HG02840 (cell line): ENCODE data around the gene SWT1.
A peak's percentile ranks its signal among the peaks of the same experiment; 100 is the strongest.
"Not testable (repeated sequence)": the region's sequence is repeated elsewhere in the genome, so short reads cannot be mapped to it uniquely, and the experiment has no call there.

Experiments
- ATAC-seq: cut with Tn5 transposase; IDR thresholded peaks from one replicate; pipeline ENCODE4 v1.9.1; 2021; ENCODE audit warnings: mild to moderate bottlenecking, moderate library complexity, moderate number of reproducible peaks; ENCODE audit not compliant: unreplicated experiment, low FRiP score

SWT1 gene

DNA sequence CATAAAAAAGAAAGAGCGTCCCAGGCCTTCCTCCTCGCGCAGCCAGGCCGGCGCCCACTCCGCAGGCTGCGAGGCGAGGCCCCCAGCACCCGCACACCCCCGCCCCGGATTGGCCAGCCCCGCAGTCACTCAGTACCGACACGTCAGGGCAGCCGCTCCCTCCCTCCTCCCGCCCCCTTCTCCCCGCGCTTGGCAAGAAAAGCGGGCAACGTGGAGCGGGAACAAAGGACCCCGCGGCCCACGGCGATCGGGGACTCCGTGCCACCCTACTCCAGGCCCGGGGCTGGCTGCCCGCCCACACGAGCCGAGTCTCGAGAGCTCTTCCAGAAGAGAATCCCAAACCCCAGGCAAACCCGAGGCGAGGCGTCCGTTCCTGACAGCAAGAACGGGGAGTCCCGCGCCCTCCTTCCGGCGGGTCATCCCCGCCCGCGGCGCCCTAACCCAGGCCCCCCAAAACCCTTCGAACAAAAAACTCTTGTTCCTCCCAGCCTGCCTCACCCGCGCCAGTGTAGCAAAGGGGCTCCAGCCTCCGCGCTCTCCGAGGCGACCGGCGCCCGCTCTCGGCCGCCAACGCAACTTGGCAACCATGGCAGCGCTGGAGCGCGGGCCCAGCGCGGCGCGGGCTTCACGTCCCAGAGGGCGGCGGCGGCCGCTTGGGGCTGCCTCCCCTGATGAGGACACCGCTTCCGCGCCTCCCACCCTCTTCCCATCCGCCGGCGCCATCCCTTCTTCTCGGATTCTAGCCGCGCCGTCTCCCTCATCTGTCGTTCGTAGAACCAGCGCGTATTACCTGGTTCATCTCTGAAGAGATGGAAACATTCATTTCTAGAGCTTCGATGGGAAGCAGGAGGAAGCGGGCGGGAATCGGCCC is 159.4 kb downstream of the SWT1 start:
- peak; percentile 45 for ATAC-seq

DNA sequence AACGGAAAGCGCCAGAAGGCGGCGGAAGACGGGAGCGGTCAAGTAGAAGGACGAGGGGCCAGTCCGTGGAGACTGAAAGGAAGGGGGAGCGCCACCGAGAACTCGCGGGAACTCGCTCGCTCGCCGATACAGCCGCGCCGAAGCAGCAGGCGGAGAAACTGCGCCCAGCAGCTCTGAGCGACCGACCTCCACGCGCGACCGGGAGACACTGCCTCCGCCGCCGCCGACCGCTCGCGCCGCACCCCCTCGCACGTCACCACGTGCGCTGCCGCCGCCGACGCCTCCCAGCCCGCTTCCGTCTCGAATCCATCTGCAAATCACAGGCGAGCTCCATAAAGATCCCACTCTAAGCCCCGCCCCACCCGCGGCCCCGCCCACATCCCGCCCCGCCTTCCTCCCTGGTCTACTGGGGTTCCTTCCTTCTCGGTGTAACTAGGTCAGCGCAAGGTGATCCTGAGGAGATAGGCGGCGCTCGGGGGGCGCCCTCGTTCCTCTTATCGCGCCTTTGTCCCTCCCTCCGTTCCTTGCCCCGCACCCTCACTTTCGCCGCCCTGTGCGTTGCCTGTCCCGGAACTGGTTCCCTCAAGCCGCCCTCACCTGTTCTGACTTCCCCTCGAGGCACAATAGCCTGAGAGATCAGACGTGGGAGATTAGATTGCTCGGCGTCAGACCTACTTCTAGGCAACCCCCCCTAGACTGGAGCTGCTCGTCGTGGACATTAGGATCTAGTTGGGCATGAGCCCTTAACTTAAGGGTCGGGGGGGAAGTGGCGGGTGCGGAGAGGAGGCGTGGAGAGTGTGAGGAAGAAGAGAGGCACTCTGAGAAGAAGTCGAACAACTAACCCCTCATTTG is 160.3 kb downstream of the SWT1 start, which contains the start of gene IVNS1ABP:
IVNS1ABP (minus strand) TSS at position 210 of the 852 bp plus-strand sequence. CDS start 7,750 bp downstream, outside the sequence.
- peak; percentile 76 for ATAC-seq

DNA sequence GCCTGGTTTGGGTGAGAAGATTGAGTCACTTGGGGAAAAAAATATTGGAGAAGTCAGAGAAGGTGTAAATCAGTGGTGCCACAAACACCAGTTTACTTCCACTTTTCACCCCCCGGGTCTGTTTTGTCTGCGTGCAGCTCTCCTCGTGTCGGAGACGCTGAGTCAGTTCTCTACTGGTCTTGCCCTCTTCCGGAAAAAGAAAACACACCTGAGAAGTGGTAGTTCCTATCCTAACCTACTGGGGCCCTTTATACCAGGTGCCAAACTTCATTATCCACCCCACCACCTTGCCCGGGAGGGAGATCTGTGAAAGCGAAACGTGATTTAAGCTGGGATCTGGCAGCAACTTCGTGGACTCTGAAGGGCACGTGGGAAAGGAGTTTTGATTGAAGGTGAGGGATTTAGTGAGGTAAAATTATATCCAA is 160.9 kb downstream of the SWT1 start:
- ATAC-seq = peak; percentile 40

DNA sequence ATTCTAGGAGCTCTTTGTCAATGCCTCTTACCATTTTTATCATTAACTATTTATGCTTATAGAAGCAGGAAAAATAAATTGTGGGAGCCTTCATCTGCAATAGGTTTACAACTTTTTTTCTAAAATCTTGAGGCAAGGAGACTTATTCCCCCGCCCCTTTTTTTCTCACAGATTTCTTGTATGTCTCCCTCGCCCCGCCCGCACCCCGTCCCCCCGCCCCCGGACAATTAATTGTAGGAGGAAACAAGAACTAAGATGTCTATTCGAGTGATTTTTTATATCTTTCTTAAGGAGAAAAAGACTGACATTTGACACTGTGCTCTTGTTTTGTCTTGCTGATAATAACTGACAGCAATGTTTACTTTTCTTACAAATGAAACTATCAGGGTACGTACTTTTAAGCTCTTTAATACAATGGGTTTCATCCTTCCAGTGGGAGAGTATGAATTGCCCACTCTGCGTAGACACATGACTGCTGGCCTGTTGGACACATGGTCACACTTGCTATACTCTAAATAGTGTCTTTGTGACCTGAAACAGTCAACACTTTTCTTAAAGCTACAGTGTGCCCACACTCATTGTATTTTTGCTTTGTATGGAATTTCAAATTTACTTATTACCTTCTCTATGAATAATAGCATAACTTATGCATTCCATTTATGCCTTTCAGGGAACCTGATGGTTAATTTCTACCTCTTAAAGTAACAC is 161.6 kb downstream of the SWT1 start:
- no peak for ATAC-seq

DNA sequence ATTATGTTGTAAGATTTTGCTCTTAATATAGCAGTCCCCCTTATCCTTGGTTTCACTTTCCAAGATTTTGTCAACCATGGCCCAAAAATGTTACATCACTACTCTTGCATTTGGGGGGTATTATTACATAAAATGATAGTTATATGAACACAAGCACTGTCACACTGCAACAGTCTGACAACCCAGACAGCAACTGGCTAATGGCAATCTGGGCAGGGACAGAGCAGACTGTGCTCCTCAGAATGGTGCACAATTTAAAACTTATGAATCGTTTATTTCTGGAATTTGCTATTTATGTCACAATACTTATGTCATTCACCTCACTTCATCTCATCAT is 162.1 kb downstream of the SWT1 start:
- no peak for ATAC-seq

DNA sequence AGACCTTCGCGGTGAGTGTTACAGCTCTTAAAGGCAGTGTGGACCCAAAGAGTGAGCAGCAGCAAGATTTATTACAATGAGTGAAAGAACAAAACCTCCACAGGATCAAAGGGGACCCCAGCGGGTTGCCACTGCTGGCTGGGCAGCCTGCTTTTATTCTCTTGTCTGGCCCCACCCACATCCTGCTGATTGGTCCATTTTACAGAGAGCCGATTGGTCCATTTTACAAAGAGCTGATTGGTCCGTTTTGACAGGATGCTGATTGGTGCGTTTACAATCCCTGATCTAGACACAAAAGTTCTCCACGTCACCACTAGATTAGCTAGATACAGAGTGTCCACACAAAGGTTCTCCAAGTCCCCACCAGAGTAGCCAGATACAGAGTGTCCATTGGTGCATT is 164.1 kb downstream of the SWT1 start:
- not testable (repeated sequence) for ATAC-seq

DNA sequence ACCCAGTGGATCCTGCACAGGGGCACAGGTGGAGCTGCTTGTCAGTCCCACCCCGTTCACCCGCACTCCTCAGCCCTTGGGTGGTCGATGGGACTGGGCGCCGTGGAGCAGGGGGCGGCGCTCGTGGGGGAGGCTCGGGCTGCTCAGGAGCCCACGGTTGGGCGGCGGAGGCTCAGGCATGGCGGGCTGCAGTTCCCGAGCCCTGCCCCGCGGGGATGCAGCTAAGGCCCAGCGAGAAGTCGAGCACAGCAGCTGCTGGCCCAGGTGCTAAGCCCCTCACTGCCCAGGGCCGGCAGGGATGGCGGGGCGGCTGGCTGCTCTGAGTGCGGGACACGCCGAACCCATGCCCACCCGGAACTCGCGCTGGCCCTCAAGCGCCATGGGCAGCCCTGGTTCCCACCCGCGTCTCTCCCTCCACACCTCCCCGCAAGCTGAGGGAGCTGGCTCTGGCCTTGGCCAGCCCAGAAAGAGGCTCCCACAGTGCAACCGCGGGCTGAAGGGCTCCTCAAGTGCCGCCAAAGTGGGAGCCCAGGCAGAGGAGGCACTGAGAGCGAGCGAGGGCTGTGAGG is 164.8 kb downstream of the SWT1 start:
- not testable (repeated sequence) for ATAC-seq

DNA sequence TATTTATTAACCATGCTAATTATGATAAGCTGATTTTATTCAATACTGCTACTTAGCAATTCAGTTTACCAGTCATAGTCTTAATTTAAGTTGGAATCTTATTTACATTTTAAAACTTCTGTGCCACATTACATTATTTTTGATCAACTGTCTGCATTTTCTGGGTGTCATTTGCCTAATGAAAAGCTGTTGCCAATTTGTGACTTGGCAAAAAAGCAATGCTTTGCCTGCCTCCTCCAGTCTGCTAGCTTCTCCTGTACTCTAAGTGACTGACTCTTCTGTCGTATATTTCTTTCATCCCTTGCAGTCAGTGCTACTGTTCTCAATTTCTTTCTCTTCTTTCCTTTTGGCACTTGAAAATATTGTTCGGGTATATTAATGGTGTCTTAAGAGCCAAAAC is 165.7 kb downstream of the SWT1 start:
- ATAC-seq = no peak

DNA sequence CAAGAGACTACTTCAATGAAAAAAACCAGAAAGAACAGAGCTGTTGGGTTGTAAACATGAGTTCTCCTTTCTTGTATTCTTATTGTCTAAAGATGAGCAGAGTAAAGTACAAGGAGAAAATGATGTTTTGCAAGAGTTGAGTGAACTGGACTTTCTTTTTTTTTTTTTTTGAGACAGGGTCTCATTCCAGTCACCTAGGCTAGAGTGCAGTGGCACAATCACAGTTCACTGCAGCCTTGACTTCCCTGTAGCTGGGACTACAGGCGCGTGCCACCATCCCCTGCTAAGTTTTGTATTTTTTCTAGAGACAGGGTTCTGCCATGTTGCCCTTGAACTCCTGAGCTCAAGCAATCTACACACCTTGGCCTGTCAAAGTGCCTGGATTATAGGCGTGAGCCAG is 167.2 kb downstream of the SWT1 start:
- ATAC-seq = no peak

DNA sequence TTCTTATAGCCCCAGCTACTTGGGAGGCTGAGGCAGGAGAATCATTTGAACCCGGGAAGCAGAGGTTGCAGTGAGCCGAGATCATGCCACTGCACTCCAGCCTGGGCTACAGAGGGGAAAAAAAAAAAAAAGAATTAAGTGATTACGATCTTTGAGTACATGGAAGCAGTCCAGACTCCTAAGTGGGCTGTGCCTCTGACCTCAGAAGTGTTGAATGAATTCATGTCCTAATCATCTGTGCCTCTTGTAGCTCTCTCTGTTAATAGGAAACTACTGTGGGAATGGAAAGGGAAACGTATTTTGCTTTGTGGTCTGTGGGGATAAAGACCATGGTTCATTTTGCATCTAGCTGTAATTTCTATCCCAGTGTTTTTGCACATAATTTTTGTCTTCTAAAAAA is 168.4 kb downstream of the SWT1 start:
- ATAC-seq = no peak

DNA sequence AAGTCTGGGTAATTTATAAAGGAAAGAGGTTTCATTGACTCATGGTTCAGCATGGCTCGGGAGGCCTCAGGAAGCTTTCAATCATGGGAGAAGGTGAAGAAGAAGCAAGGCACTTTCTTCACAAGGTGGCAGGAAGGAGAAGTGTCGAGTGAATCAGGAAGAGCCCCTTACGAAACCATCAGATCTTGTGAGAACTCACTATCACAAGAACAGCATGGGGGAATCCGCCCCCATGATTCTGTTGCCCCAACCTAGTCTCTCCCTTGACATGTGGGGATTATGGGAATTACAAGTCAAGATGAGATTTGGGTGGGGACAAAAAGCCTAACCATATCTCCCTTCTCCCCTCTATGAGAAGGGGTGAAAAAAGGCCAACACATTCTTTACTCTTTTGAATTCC is 171.3 kb downstream of the SWT1 start:
- no peak for ATAC-seq

DNA sequence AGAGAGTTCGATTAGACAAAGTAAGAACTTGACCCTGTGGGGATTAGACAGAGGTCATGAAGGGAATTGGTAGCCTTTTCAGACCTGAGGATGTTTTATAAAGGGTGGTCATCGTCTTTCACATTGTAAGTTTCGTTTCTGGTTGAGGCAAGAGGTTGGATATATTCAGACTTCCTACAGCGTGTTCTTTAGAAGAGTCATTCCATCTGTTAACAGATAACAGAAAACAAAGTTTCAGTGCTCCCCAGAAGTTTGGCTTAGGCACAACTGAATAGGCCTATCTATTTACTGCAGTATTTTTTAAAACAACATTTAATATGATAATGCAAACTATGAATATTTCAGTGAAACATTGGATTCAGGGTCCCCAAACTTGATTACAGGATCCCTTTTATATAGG is 177.2 kb downstream of the SWT1 start:
- no peak for ATAC-seq

DNA sequence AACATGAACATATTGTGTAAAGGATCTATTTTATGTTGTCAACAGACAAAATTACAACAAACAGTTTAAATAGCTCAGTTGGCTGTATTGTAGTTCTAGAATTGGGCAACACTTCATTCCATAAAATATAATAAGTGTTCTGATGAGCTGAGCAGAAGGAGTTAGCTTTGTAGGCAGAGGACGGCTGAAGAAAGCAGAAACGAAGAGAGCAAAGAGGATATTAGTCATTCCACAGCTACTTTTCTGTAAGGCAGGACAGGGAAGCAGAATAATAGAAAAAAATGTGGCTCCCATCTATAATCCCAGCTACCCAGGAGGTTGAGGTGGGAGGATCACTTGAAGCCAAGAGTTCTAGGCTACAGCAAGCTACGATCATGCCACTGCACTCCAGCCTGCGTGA is 180.3 kb downstream of the SWT1 start:
- ATAC-seq = no peak

DNA sequence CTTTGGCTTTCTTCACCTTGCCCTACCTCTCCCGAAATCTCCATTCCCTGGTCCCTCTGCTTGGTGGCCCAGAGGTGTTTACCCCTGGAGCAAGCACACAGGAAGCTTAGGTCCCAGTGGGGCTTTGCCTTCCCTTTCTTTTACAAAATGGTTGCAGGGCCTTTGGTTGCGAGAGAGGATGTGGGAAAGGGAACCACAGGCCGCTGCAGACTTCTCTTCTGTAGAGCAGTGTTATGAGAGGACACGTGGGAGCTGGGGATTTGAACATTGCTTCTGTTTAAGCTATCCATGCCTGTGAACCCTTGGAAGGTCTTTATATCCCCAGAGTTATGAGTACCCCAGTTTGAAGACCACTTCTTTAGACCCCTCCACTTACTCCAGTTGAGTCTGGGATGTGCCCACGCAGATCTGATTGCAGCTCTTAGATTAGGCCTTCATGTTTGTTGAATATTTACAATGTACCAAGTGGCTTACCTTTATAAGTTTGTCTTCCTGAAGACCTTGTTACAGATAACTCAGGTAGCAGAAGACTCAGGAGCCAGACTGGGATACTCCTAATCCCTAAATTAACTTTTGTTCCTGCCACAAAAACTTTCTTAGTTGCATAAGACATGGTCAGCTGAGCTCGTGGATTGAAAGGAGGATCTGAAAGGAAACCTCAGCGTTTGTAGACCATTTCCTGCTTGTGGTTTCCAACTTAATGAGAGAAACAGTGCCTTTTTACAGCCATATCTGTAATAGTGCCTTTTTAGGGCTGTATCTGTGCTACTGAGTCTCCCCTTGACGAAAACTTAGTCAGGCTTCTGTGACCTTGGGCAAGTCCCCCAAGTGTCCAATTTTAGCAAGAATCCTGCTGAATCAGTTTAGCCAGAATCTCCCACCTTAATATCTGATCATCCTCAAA is 182.0 kb downstream of the SWT1 start:
- ATAC-seq = peak; percentile 96

DNA sequence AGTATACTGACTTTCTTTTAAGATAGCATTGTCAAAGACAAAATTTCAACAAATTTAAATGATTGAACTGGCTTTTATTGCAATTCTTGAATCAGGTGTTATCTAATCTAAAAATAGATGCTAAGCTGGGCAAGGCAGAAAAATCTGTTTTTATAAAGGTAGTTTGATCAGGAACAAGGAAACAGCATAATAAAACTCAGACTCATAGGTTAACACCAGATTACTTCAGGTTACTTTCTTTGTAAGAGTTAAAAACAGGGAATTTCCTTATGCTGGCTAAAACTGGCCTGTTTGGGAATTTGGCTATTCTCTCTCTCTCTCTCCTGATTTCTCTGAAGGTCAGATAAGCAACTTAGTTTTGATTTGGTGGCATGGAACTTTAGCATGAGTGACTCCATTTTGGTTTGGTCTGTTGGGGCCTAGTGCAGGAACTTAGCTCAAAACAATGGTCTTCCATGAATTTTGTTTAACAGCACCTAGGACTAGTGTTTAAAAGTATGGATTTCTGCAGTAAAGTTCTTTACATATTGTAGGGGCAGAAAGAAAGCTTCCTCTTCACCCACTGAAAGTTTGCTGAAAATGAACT is 184.3 kb downstream of the SWT1 start:
- ATAC-seq = no peak
